Fibroblast of villous mesenchyme (primary cell): ENCODE data around the gene SOX8. TPM values are rescaled to one million over a fixed set of nuclear protein-coding genes. Genes with fewer than 3 reads are reported as not detected.

Experiments
- DNase-seq: peaks from one replicate; pipeline ENCODE4 v3.0.0-alpha.2; 2010; ENCODE audit warnings: low read depth
- H3K4me3 ChIP-seq: 2 replicates; pipeline ENCODE4 v1.5.1; 2011; ENCODE audit warnings: low read depth, mild to moderate bottlenecking, low read length
- total RNA-seq: library from RNA; depleted of rRNA; stranded (reverse); fragments of >200 nt; gene quantifications from 2 replicates; pipeline ENCODE4 v1.2.3, GENCODE V29; 2012
- TF ChIP-seq, protein P1 (sequence below): IDR thresholded peaks from 2 replicates; pipeline ENCODE4 v1.5.1; 2012; ENCODE audit warnings: low read depth, mild to moderate bottlenecking, low read length; ENCODE audit not compliant: insufficient read depth

SOX8 gene
- total RNA-seq, result under 0.01 TPM in 1 of 2 replicates, not detected in the other

- TF ChIP-seq, protein P1, sequence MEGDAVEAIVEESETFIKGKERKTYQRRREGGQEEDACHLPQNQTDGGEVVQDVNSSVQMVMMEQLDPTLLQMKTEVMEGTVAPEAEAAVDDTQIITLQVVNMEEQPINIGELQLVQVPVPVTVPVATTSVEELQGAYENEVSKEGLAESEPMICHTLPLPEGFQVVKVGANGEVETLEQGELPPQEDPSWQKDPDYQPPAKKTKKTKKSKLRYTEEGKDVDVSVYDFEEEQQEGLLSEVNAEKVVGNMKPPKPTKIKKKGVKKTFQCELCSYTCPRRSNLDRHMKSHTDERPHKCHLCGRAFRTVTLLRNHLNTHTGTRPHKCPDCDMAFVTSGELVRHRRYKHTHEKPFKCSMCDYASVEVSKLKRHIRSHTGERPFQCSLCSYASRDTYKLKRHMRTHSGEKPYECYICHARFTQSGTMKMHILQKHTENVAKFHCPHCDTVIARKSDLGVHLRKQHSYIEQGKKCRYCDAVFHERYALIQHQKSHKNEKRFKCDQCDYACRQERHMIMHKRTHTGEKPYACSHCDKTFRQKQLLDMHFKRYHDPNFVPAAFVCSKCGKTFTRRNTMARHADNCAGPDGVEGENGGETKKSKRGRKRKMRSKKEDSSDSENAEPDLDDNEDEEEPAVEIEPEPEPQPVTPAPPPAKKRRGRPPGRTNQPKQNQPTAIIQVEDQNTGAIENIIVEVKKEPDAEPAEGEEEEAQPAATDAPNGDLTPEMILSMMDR, result no peak
- H3K4me3 ChIP-seq, result peak within 1 kb of the TSS; percentile 49
Measured at GRCh38 chr16:981695-982144, at the start of gene SOX8. Gene SOX8, plus strand, starts transcription at chr16:981770. Its CDS starts 153 bp downstream, at chr16:981923.

GRCh38 chr16:932831-933330, 48.7 kb upstream of the SOX8 start:
- no peak for DNase-seq
- TF ChIP-seq, protein P1, result no peak
- H3K4me3 ChIP-seq, result no peak overlapping the region

More at GRCh38 chr16:981695-982144, at the start of gene SOX8:
- no peak for DNase-seq

DNA sequence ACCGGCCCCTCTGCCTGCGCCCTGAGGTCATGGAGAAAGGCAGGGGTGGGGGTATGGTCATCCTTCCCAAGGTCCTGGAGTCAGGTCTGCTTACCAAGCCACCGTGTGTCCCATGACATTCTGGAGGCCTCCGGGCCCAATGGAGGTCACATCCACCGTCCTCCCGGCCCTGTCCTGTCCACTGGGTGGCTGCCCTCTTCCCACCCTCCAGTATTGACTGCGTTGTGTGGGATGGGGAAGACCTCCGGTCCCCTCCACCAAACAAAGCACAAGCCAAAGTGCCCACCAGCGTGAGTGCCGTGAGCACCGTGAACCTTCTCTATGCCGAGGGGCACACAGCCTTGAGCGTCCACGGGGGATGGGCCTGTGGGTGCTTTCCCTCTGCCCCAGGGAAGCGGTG, 48.0 kb upstream of the SOX8 start:
- TF ChIP-seq, protein P1, result no peak
- no peak overlapping the region for H3K4me3 ChIP-seq
- no peak for DNase-seq

GRCh38 chr16:934178-934577, 47.4 kb upstream of the SOX8 start:
- TF ChIP-seq, protein P1, result no peak

GRCh38 chr16:935684-936083, 45.9 kb upstream of the SOX8 start:
- no peak overlapping the region for H3K4me3 ChIP-seq
- TF ChIP-seq, protein P1, result no peak
- no peak for DNase-seq

More at GRCh38 chr16:934178-934577, 47.4 kb upstream of the SOX8 start:
- DNase-seq, result no peak
- no peak overlapping the region for H3K4me3 ChIP-seq

- TF ChIP-seq, protein P1, result no peak
- DNase-seq, result no peak
- H3K4me3 ChIP-seq, result no peak overlapping the region
Measured at GRCh38 chr16:937311-937710, 44.3 kb upstream of the SOX8 start.

DNA sequence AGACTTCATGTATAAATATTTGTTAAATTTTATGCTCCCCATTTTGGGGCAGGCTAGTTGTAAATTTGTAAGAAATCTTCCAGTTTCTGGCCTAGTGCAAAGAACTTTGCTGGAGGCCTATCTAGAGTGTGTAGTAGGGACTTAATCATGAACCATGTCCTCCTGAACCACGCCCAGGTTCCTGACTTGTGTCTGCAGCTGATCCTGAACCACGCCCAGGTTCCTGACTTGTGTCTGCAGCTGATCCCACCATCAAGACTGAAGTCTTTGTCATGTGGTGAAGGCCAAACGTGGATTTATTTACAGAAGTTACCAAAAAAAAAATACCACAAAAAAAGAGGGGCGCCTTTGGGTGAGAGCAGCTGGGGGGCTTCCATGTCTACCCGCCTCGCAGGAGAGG, 43.8 kb upstream of the SOX8 start:
- DNase-seq, result no peak
- TF ChIP-seq, protein P1, result no peak

More for the DNA sequence above, 43.8 kb upstream of the SOX8 start:
- H3K4me3 ChIP-seq, result no peak overlapping the region
